Suprapubic skin (tissue), 4 donors: ENCODE data around the gene MLST8. TPM values are rescaled to one million over a fixed set of nuclear protein-coding genes. Genes with fewer than 3 reads are reported as not detected.
A peak's percentile ranks its signal among the peaks of the same experiment; 100 is the strongest.
"Not testable (repeated sequence)": the region's sequence is repeated elsewhere in the genome, so short reads cannot be mapped to it uniquely, and the experiment has no call there.

Experiments
- DNase-seq, 2 donors: peaks; one replicate each; pipeline ENCODE4 v3.0.0-alpha.2; 2019; ENCODE audit warnings: low spot score in 2 of 2
- H3K27ac ChIP-seq: fragments of 200-600 bp; sonication (generic); one replicate; pipeline ENCODE4 v1.5.1; 2019
- H3K27me3 ChIP-seq: fragments of 200-600 bp; sonication (generic); one replicate; pipeline ENCODE4 v1.5.1; 2019
- H3K36me3 ChIP-seq: fragments of 200-600 bp; sonication (generic); one replicate; pipeline ENCODE4 v1.5.1; 2019
- H3K4me1 ChIP-seq: fragments of 200-600 bp; sonication (generic); one replicate; pipeline ENCODE4 v1.5.1; 2019
- H3K4me3 ChIP-seq: fragments of 200-600 bp; sonication (generic); one replicate; pipeline ENCODE4 v1.5.1; 2019; ENCODE audit warnings: mild to moderate bottlenecking
- H3K9me3 ChIP-seq: fragments of 200-600 bp; sonication (generic); one replicate; pipeline ENCODE4 v1.5.1; 2019
- EP300 ChIP-seq: sonication (generic); formaldehyde crosslinking; IDR thresholded peaks from one replicate; pipeline ENCODE4 v1.6.1; 2017; ENCODE audit warnings: antibody characterized with exemption
- POLR2A ChIP-seq, 2 donors: fragments of 450-650 bp; IDR thresholded peaks; one replicate each; pipeline ENCODE4 v1.6.1; 2017; ENCODE audit warnings: antibody characterized with exemption in 2 of 2, mild to moderate bottlenecking in 2 of 2, moderate library complexity in 2 of 2
- POLR2AphosphoS5 ChIP-seq, 3 donors: sonication (generic); formaldehyde crosslinking; IDR thresholded peaks; one replicate each; pipeline ENCODE4 v1.6.1; 2017; ENCODE audit warnings: antibody characterized with exemption in 3 of 3
- WGBS: methylation state at CpG from one replicate; pipeline ENCODE4 v1.1.5; 2018; 5-methylcytosine and 5-hydroxymethylcytosine counted together
- total RNA-seq, 4 donors: library from RNA; depleted of rRNA; stranded (reverse); fragments of >200 nt; gene quantifications; one replicate each; pipeline ENCODE4 v1.1.0, GENCODE V29; 2016
- TF ChIP-seq, protein P1 (sequence below), 2 donors: fragments of 200-600 bp in 1 of 2; fragments of 450-650 bp in 1 of 2; sonication (generic) in 1 of 2; IDR thresholded peaks; one replicate each; pipeline ENCODE4 v1.5.1; 2016 to 2019; ENCODE audit warnings: antibody characterized with exemption in 2 of 2, mild to moderate bottlenecking in 1 of 2, moderate library complexity in 1 of 2

Gene MLST8
- total RNA-seq, 4 donors from 2014 or later = 52.3 to 69.5 (median 55.1) TPM

DNA sequence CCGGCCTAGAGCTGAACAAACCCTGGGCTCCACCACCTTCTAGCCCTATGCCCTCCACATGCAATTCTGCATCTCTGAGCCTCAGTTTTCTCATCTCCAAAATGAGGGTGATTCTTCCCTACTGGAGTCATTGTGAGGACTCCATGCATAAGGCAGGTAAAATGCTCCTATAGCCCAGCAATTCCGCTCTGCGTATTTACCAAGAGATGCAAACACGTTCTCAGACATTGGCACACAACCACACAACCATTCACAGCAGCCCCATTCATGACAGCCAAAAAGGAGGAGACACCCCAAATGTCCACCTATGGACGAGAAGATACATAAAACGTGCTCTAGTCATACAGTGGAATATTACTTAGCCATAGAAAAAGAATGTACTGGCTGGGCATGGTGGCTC is 4.9 kb upstream of the MLST8 start:
- Histone ChIP-seq H3K9me3 (no peaks in the 10 kb centered on the region), H3K4me1 (peaks cover 19% of the 10 kb centered on the region), H3K27me3 (peaks cover 21% of the 10 kb centered on the region), H3K36me3 (no peaks in the 10 kb centered on the region), H3K27ac (no peak overlapping the region), H3K4me3 (no peak overlapping the region)
- no peak for DNase-seq
- WGBS = 96% methylated on average over 5 of the region's 6 CpGs
- TF ChIP-seq EP300 (no peak), POLR2A (IDR thresholded peaks at IDR 0.05) (no peak), POLR2AphosphoS5 (IDR thresholded peaks at IDR 0.05) (no peak)
- TF ChIP-seq, protein P1, sequence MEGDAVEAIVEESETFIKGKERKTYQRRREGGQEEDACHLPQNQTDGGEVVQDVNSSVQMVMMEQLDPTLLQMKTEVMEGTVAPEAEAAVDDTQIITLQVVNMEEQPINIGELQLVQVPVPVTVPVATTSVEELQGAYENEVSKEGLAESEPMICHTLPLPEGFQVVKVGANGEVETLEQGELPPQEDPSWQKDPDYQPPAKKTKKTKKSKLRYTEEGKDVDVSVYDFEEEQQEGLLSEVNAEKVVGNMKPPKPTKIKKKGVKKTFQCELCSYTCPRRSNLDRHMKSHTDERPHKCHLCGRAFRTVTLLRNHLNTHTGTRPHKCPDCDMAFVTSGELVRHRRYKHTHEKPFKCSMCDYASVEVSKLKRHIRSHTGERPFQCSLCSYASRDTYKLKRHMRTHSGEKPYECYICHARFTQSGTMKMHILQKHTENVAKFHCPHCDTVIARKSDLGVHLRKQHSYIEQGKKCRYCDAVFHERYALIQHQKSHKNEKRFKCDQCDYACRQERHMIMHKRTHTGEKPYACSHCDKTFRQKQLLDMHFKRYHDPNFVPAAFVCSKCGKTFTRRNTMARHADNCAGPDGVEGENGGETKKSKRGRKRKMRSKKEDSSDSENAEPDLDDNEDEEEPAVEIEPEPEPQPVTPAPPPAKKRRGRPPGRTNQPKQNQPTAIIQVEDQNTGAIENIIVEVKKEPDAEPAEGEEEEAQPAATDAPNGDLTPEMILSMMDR (IDR thresholded peaks at IDR 0.05) = no peak

DNA sequence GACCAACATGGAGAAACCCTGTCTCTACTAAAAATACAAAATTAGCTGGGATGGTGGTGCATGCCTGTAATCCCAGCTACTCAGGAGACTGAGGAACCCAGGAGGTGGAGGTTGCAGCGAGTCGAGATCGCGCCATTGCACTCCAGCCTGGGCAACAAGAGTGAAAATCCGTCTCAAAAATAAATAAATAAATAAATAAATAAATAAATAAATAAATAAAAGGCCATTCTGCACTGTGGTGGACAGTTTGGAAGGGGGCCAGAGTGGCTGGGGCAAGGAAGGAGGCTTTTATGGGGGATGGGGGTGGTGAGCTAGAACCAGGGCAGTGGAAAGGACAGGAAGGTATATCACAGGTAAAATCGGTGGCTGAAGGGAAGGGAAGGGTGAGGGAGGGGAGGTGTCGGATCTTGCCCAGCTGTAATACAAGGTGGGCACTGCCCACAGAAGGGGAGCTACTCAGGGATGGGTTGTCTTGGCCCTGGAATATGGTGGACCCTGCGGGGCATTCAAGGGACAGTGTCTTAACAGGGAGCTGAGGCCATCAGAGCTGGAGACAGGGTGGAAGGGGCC is 2.0 kb upstream of the MLST8 start:
- not testable (repeated sequence) for DNase-seq, H3K27me3 ChIP-seq, H3K9me3 ChIP-seq, H3K4me3 ChIP-seq, H3K27ac ChIP-seq
- WGBS = 94% methylated on average over 8 of the region's 8 CpGs
- H3K4me1 ChIP-seq = peaks cover 19% of the 10 kb centered on the region
- peaks cover 13% of the 10 kb centered on the region for H3K36me3 ChIP-seq

DNA sequence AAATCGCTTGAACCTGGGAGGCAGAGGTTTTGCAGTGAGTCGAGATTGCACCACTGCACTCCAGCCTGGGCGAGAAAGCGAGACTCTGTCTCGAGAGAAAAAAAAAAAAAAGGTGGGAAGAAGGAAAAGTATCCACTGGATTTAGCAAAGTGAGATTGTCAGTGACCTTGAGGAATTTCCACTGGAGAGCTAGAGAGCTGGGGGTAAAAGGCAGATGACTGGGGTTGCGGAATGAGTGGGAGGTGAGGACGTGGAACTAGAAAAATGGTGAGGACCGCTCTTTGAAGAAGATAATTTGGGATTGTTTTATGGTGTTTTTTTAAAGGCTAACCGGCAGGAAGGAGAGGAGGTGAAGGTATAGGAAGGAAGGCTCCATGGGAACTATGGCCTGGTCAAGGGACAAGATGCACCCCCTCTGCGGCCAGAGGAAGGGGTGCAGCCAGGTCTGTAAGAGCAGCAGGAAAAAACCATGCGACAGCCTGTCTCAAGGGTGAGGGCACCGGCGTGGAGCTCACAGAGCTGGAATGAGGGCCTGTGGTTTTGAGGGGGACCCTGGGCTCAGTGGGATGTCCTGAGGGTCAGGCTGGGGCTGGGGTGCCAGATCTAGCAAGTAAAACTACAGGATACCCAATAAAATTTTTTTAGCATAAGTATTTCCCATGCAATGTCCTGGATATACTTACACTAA is 694 bp upstream of the MLST8 start:
- peak overlapping the region; percentile 93 for H3K27ac ChIP-seq
- no peaks in the 10 kb centered on the region for H3K9me3 ChIP-seq
- DNase-seq = no peak
- peaks cover 27% of the 10 kb centered on the region for H3K36me3 ChIP-seq
- H3K4me3 ChIP-seq = peak overlapping the region; percentile 79
- TF ChIP-seq POLR2A (IDR thresholded peaks at IDR 0.05) (no peak), EP300 (no peak), POLR2AphosphoS5 (IDR thresholded peaks at IDR 0.05) (no peak)
- TF ChIP-seq, protein P1 (IDR thresholded peaks at IDR 0.05) = no peak
- H3K27me3 ChIP-seq = no peaks in the 10 kb centered on the region
- H3K4me1 ChIP-seq = peaks cover 19% of the 10 kb centered on the region
- WGBS = 82% methylated on average over 13 of the region's 13 CpGs

DNA sequence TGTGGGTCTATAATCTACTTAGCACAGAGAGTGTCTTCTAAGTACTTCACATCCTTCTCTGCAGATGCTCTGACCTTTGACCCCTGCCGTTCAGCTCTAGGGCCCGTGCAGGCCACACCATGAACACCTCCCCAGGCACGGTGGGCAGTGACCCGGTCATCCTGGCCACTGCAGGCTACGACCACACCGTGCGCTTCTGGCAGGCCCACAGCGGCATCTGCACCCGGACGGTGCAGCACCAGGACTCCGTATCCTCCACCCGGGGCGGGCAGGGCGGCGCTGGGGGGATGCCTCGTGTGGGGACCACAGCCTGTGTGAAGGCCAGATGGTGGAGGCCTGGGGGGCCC is 686 bp downstream of the MLST8 start:
- Histone ChIP-seq H3K27ac (peak overlapping the region; percentile 93), H3K9me3 (no peaks in the 10 kb centered on the region), H3K27me3 (no peaks in the 10 kb centered on the region), H3K4me3 (peak overlapping the region; percentile 79), H3K36me3 (peaks cover 34% of the 10 kb centered on the region), H3K4me1 (peaks cover 19% of the 10 kb centered on the region)
- TF ChIP-seq POLR2A (IDR thresholded peaks at IDR 0.05) = no peak
- no peak for TF ChIP-seq EP300
- TF ChIP-seq POLR2AphosphoS5 (IDR thresholded peaks at IDR 0.05) = no peak
- TF ChIP-seq, protein P1 (IDR thresholded peaks at IDR 0.05) = no peak
- DNase-seq = no peak
- WGBS = 19% methylated on average over 8 of the region's 16 CpGs

DNA sequence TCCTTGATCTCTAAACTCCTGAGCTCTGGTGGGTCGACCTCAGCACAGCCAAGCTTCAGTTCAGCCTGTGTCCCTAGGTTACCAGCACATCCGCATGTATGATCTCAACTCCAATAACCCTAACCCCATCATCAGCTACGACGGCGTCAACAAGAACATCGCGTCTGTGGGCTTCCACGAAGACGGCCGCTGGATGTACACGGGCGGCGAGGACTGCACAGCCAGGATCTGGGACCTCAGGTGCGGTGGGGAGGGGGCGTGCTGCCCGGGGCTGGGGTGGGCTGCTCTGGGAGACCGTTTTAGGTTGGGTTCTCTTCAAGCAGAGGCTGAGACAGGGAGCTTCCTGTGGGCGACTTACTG is 1.1 kb downstream of the MLST8 start:
- Histone ChIP-seq H3K36me3 (peaks cover 34% of the 10 kb centered on the region), H3K4me3 (peak overlapping the region; percentile 79), H3K9me3 (no peaks in the 10 kb centered on the region), H3K4me1 (peaks cover 19% of the 10 kb centered on the region), H3K27me3 (no peaks in the 10 kb centered on the region), H3K27ac (no peak overlapping the region)
- no peak for DNase-seq
- TF ChIP-seq, protein P1 (IDR thresholded peaks at IDR 0.05) = no peak
- TF ChIP-seq EP300 = no peak
- TF ChIP-seq POLR2A (IDR thresholded peaks at IDR 0.05) = no peak
- 76% methylated on average over 11 of the region's 18 CpGs for WGBS
